H1 (cell line): ENCODE results near the gene SESN2. TPM values are rescaled to one million over a fixed set of nuclear protein-coding genes. Genes with fewer than 3 reads are reported as not detected.

ENCODE experiments used
- CTCF ChIA-PET: fragments of 300-600 bp; sonication (Branson Sonifier 250); formaldehyde crosslinking; loops from one replicate; lab custom pipeline; 2021; ENCODE audit not compliant: partially characterized antibody; lab: Charles Lee
- POLR2A ChIA-PET: fragments of 300-600 bp; sonication (Branson Sonifier 250); formaldehyde crosslinking; loops from one replicate; lab custom pipeline; 2021; ENCODE audit warnings: inconsistent platforms; ENCODE audit not compliant: partially characterized antibody; lab: Charles Lee
- DNase-seq, 2 experiments: peaks; one replicate each; pipeline versions ENCODE4 v3.0.0 to v3.0.0-alpha.2; 2010 to 2022; ENCODE audit warnings: low spot score in 2 of 2, low read depth in 1 of 2, mixed read lengths in 1 of 2
- FAIRE-seq: peaks from 2 replicates; lab custom pipeline; 2011; peaks lifted over from hg19 to GRCh38; lab: Jason Lieb, UNC
- H2AFZ ChIP-seq: 2 replicates; pipeline ENCODE4 v1.8.1; 2012; ENCODE audit warnings: low read length, inconsistent platforms
- H2AK5ac ChIP-seq: 2 replicates; pipeline ENCODE4 v1.6.1; 2013; ENCODE audit warnings: low read depth, low read length
- H2BK120ac ChIP-seq: replicated peaks from 2 replicates; pipeline ENCODE3; 2013; ENCODE audit warnings: low read depth, low read length, inconsistent platforms
- H2BK12ac ChIP-seq: 2 replicates; pipeline ENCODE4 v1.6.1; 2013; ENCODE audit warnings: low read depth, low read length
- H2BK15ac ChIP-seq: 2 replicates; pipeline ENCODE4 v1.6.1; 2013; ENCODE audit warnings: low read length
- H2BK20ac ChIP-seq: 2 replicates; pipeline ENCODE4 v1.6.1; 2013; ENCODE audit warnings: low read length
- H2BK5ac ChIP-seq: 2 replicates; pipeline ENCODE4 v1.6.1; 2013; ENCODE audit warnings: low read depth, low read length
- H3K14ac ChIP-seq: 2 replicates; pipeline ENCODE4 v1.6.1; 2013; ENCODE audit warnings: inconsistent platforms; ENCODE audit not compliant: insufficient read length
- H3K18ac ChIP-seq: 2 replicates; pipeline ENCODE4 v1.6.1; 2013; ENCODE audit warnings: low read length; ENCODE audit errors: extremely low read depth
- H3K23ac ChIP-seq: 2 replicates; pipeline ENCODE4 v1.6.1; 2013; ENCODE audit warnings: inconsistent platforms; ENCODE audit not compliant: insufficient read length
- H3K23me2 ChIP-seq: 2 replicates; pipeline ENCODE4 v1.6.1; 2013; ENCODE audit warnings: low read depth, low read length
- H3K27ac ChIP-seq: 2 replicates; pipeline ENCODE4 v1.6.1; 2011; ENCODE audit warnings: low read depth, low read length, inconsistent platforms
- H3K27me3 ChIP-seq, 4 experiments: replicated peaks in 1 of 4; 1 replicate in 1 of 4; 2 replicates in 3 of 4; pipeline versions ENCODE4 v1.6.1 to v1.8.1; 2011 to 2013; ENCODE audit warnings: low read length in 3 of 4, mild to moderate bottlenecking in 3 of 4, inconsistent platforms in 2 of 4, mixed read lengths in 2 of 4, moderate library complexity in 1 of 4; ENCODE audit not compliant: control insufficient read depth in 3 of 4, insufficient read depth in 3 of 4; ENCODE audit errors: extremely low read depth in 1 of 4
- H3K36me3 ChIP-seq, 4 experiments: 2 replicates each; pipeline versions ENCODE4 v1.6.1 to v1.8.1; 2011 to 2013; ENCODE audit warnings: mild to moderate bottlenecking in 4 of 4, low read length in 3 of 4, moderate library complexity in 2 of 4, control low read depth in 1 of 4, inconsistent platforms in 1 of 4; ENCODE audit not compliant: insufficient read depth in 4 of 4, control insufficient read depth in 2 of 4
- H3K4ac ChIP-seq: replicated peaks from 2 replicates; pipeline ENCODE3; 2013; ENCODE audit warnings: low read length, low read depth, mixed read lengths, inconsistent platforms; ENCODE audit not compliant: insufficient read length
- H3K4me1 ChIP-seq, 4 experiments: replicated peaks in 1 of 4; 1 replicate in 1 of 4; 2 replicates in 3 of 4; pipeline versions ENCODE4 v1.6.1 to v1.8.1; 2011 to 2013; ENCODE audit warnings: low read length in 3 of 4, inconsistent platforms in 2 of 4, mixed read lengths in 1 of 4; ENCODE audit not compliant: insufficient read depth in 4 of 4, control insufficient read depth in 3 of 4
- H3K4me2 ChIP-seq, 2 experiments: 2 replicates each; pipeline versions ENCODE4 v1.6.1 to v1.8.1; 2011 to 2013; ENCODE audit warnings: low read depth in 2 of 2, low read length in 2 of 2, control low read depth in 1 of 2, inconsistent platforms in 1 of 2, mild to moderate bottlenecking in 1 of 2; ENCODE audit not compliant: insufficient read depth in 1 of 2
- H3K4me3 ChIP-seq, 4 experiments: fragments of 200-600, 300-600 bp in 1 of 4; sonication (generic), shearing (Covaris generic), sonication (Bioruptor Twin) in 1 of 4; 2 replicates each; pipeline versions ENCODE4 v1.5.1 to v1.8.1; 2011 to 2016; ENCODE audit warnings: low read length in 4 of 4, low read depth in 3 of 4, control low read depth in 2 of 4, inconsistent platforms in 2 of 4, mild to moderate bottlenecking in 2 of 4, mixed read lengths in 1 of 4, moderate library complexity in 1 of 4; ENCODE audit not compliant: insufficient read depth in 2 of 4; ENCODE audit errors: extremely low read depth in 1 of 4
- H3K56ac ChIP-seq: replicated peaks from 2 replicates; pipeline ENCODE3; 2013; ENCODE audit warnings: low read depth, mild to moderate bottlenecking, mixed read lengths, low read length, inconsistent platforms; ENCODE audit not compliant: insufficient read length
- H3K79me1 ChIP-seq: 2 replicates; pipeline ENCODE4 v1.6.1; 2013; ENCODE audit warnings: low read depth, low read length, control low read depth
- H3K79me2 ChIP-seq, 2 experiments: 2 replicates each; pipeline versions ENCODE4 v1.6.1 to v1.8.1; 2012 to 2013; ENCODE audit warnings: low read length in 2 of 2, mild to moderate bottlenecking in 2 of 2, inconsistent platforms in 1 of 2; ENCODE audit not compliant: insufficient read depth in 2 of 2, control insufficient read depth in 1 of 2
- H3K9ac ChIP-seq, 4 experiments: replicated peaks in 1 of 4; 1 replicate in 1 of 4; 2 replicates in 3 of 4; pipeline versions ENCODE4 v1.6.1 to v1.8.1; 2011 to 2013; ENCODE audit warnings: low read depth in 3 of 4, low read length in 3 of 4, control low read depth in 2 of 4, mild to moderate bottlenecking in 2 of 4, moderate library complexity in 2 of 4, inconsistent platforms in 1 of 4; ENCODE audit errors: extremely low read depth in 1 of 4
- H3K9me3 ChIP-seq, 2 experiments: 2 replicates each; pipeline versions ENCODE4 v1.6.1 to v1.8.1; 2012 to 2013; ENCODE audit warnings: mild to moderate bottlenecking in 2 of 2, moderate library complexity in 2 of 2, control low read depth in 1 of 2, inconsistent platforms in 1 of 2, low read depth in 1 of 2, low read length in 1 of 2, mixed read lengths in 1 of 2; ENCODE audit not compliant: insufficient read depth in 2 of 2
- H4K20me1 ChIP-seq, 2 experiments: replicated peaks in 1 of 2; 2 replicates each; pipeline versions ENCODE3 to v1.8.1; 2011 to 2013; ENCODE audit warnings: inconsistent platforms in 2 of 2, low read length in 2 of 2, mild to moderate bottlenecking in 1 of 2; ENCODE audit not compliant: insufficient read depth in 2 of 2, control insufficient read depth in 1 of 2
- H4K5ac ChIP-seq: 2 replicates; pipeline ENCODE4 v1.6.1; 2013; ENCODE audit warnings: low read length, low read depth, mixed read lengths, inconsistent platforms; ENCODE audit not compliant: insufficient read length
- H4K8ac ChIP-seq: 2 replicates; pipeline ENCODE4 v1.8.0; 2013; ENCODE audit warnings: mild to moderate bottlenecking, moderate library complexity, low read length, inconsistent platforms; ENCODE audit not compliant: insufficient read depth; ENCODE audit errors: extremely low read depth
- H4K91ac ChIP-seq: replicated peaks from 2 replicates; pipeline ENCODE3; 2013; ENCODE audit warnings: low read length, mixed read lengths, inconsistent platforms; ENCODE audit not compliant: insufficient read length
- WGBS, 2 experiments: shearing (Covaris generic) in 1 of 2; methylation state at CpG; one replicate each; pipeline versions ENCODE4 v1.1.6 to v1.1.7; 2013 to 2015; ENCODE audit warnings: low lambda C conversion rate in 2 of 2, mixed read lengths in 2 of 2, inconsistent platforms in 1 of 2, low coverage in 1 of 2, missing lambda C conversion rate in 1 of 2; ENCODE audit not compliant: insufficient replicate concordance in 2 of 2, insufficient coverage in 1 of 2, insufficient read length in 1 of 2; ENCODE audit errors: extremely low coverage in 1 of 2, missing lambda C conversion rate in 1 of 2; 5-methylcytosine and 5-hydroxymethylcytosine counted together
- polyA plus RNA-seq, 7 experiments: library from polyadenylated mRNA; depleted of rRNA in 3 of 7; stranded (reverse) in 5 of 7; unstranded in 2 of 7; fragments of >200 nt in 5 of 7; fragments of 200-250 nt in 2 of 7; gene quantifications; 1 replicate in 5 of 7; 2 replicates in 1 of 7; 4 replicates in 1 of 7; pipeline versions ENCODE4 v1.2.1 to v1.2.3, GENCODE V29; 2011 to 2013; ENCODE audit warnings: missing spikeins in 2 of 7, mixed read lengths in 2 of 7
- total RNA-seq: library from RNA; stranded (reverse); fragmentation: NEBNext Ultra II Directional; extraction: Animal tissue kit (Norgen Biotek cat#: 25700); gene quantifications from 2 replicates; pipeline ENCODE4 v1.2.1, GENCODE V29; 2021
- TF ChIP-seq, protein P1 (sequence below): IDR thresholded peaks from 2 replicates; pipeline ENCODE4 v1.6.1; 2011; ENCODE audit warnings: low read depth, mild to moderate bottlenecking, low read length; ENCODE audit not compliant: insufficient read depth

The SESN2 gene
- total and polyA plus RNA-seq, 2 of the 8 experiments (the other 6 are each of a cell fraction or from before 2014, with no cell fraction given): 25.1 to 33.0 TPM

DNA sequence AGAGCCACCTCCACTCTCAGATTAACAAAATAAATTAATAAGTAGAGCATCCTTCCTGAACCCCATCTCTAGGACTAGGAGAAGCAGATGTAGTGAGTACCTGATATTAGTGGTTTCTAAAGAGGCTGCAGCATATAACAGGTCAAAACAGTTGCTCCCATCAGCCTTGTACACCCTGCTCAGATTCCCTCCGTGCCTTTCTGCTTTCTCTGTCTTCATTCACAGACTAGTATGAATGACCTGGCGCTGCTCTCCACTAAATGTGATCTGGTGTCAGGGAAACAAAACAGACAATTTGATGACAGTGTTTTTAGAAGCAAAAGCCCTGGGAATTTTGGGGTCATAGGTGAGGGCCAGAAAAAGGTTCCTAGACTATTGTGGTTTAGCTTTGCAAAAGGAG lies 8.3 kb downstream of the SESN2 start:
- H3K79me1 ChIP-seq: peaks cover 25% of the 10 kb centered on the region
- H2AK5ac ChIP-seq: no peak overlapping the region
- no peak for FAIRE-seq
- H3K14ac ChIP-seq: no peak overlapping the region
- TF ChIP-seq, protein P1, sequence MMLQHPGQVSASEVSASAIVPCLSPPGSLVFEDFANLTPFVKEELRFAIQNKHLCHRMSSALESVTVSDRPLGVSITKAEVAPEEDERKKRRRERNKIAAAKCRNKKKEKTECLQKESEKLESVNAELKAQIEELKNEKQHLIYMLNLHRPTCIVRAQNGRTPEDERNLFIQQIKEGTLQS: no peak
- no peak overlapping the region for H4K5ac ChIP-seq
- 96% methylated on average over 2 of the region's 2 CpGs; no CpG with 5 or more reads in 1 of the 2 experiments for WGBS, 2 experiments
- POLR2A ChIA-PET: interaction anchor here (0.8 to 19.5 kb wide), 8 partner anchors 8 to 240 kb away, joined by 3 to 324 read pairs (median 4); partner anchors contain the start of gene SESN2
- H3K4ac ChIP-seq: no peak overlapping the region
- no peak overlapping the region for H3K9ac ChIP-seq
- H3K27ac ChIP-seq: no peak overlapping the region
- CTCF ChIA-PET: interaction anchor here (1.0 to 6.7 kb wide), 3 partner anchors 8 to 57 kb away, joined by 3 to 61 read pairs (median 4); no protein-coding TSS in a partner anchor
- H3K23me2 ChIP-seq: no peaks in the 10 kb centered on the region
- DNase-seq: no peak
- H4K91ac ChIP-seq: no peak overlapping the region
- H4K20me1 ChIP-seq: peaks cover 16 to 24% of the 10 kb centered on the region in 2 experiments
- no peak overlapping the region for H2BK20ac ChIP-seq
- no peak overlapping the region for H2BK120ac ChIP-seq
- no peak overlapping the region for H2BK12ac ChIP-seq
- no peak overlapping the region for H3K18ac ChIP-seq
- H3K56ac ChIP-seq: no peak overlapping the region
- no peak overlapping the region; a peak in 1 of 4 replicates for H3K4me2 ChIP-seq
- H3K4me3 ChIP-seq: no peak overlapping the region
- peaks cover 5 to 18% (median 16%) of the 10 kb centered on the region in 4 experiments; a peak in 5 of 7 replicates for H3K4me1 ChIP-seq
- no peak overlapping the region for H2AFZ ChIP-seq
- no peak overlapping the region for H2BK5ac ChIP-seq
- peaks cover 24 to 85% of the 10 kb centered on the region in 2 experiments for H3K79me2 ChIP-seq
- no peaks in the 10 kb centered on the region for H3K9me3 ChIP-seq
- H3K23ac ChIP-seq: no peak overlapping the region
- H3K27me3 ChIP-seq: no peaks in the 10 kb centered on the region
- H3K36me3 ChIP-seq: peaks cover 3 to 25% (median 7%) of the 10 kb centered on the region in 4 experiments; a peak in 7 of 8 replicates
- no peak overlapping the region for H4K8ac ChIP-seq
- H2BK15ac ChIP-seq: no peak overlapping the region
